ENCODE results near the gene PCDHGB4.
A peak's percentile ranks its signal among the peaks of the same experiment; 100 is the strongest.
"Not testable (repeated sequence)": the region's sequence is repeated elsewhere in the genome, so short reads cannot be mapped to it uniquely, and the experiment has no call there.

The PCDHGB4 gene

DNA sequence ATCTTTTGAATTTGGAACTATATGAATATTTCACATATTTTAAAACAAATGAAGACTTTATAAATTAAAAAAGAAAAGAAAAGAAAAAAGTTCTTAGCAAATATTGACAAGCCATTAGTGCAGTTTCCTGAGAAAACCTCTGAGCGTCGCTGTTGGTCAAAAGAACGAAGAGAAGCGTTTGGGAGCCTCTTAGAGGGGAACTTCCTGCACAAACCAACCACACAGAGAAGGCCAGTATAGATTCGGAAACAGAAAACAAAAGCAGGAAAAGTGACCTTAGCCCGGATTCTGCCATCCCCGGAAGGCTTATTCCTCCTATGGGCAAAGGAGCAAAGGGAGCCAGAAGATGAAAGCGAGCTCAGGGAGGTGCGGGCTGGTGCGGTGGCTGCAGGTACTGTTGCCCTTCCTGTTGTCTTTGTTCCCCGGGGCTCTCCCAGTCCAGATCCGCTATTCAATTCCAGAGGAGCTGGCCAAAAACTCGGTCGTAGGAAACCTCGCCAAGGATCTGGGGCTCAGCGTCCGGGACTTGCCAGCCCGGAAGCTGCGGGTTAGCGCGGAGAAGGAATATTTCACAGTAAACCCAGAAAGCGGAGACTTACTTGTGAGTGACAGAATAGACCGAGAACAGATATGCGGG, 27.6 kb upstream of the PCDHGB4 start, which contains the start of gene PCDHGB2:
PCDHGB2 (plus strand) TSS at position 205 of the 637 bp plus-strand sequence; CDS start at position 347, 142 bp downstream.
- H3K4me3 Mint-ChIP-seq: peak within 1 kb of the TSS; percentile 81
- peaks cover 67% of the 10 kb centered on the region for H3K27me3 Mint-ChIP-seq
- H3K36me3 Mint-ChIP-seq: peaks cover 24% of the 10 kb centered on the region
- H3K4me1 Mint-ChIP-seq: no peaks in the 10 kb centered on the region
- peaks cover 28% of the 10 kb centered on the region for H3K9me3 Mint-ChIP-seq
- H3K27ac Mint-ChIP-seq: peak within 1 kb of the TSS; percentile 48

DNA sequence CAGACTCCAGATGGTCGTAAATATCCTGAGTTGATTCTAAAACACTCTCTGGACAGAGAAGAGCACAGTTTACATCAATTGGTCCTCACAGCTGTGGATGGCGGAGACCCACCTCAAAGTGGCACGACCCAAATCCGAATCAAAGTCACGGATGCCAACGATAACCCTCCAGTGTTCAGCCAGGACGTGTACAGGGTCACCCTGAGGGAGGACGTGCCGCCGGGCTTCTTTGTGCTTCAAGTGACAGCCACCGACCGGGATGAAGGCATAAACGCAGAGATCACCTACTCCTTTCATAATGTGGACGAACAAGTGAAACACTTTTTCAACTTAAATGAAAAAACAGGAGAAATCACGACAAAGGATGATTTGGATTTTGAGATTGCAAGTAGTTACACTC, 26.8 kb upstream of the PCDHGB4 start:
- H3K36me3 Mint-ChIP-seq: peaks cover 31% of the 10 kb centered on the region
- H3K9me3 Mint-ChIP-seq: peaks cover 28% of the 10 kb centered on the region
- no peaks in the 10 kb centered on the region for H3K4me1 Mint-ChIP-seq
- peak overlapping the region; percentile 15 for H3K4me3 Mint-ChIP-seq
- peaks cover 72% of the 10 kb centered on the region for H3K27me3 Mint-ChIP-seq
- no peak overlapping the region for H3K27ac Mint-ChIP-seq

DNA sequence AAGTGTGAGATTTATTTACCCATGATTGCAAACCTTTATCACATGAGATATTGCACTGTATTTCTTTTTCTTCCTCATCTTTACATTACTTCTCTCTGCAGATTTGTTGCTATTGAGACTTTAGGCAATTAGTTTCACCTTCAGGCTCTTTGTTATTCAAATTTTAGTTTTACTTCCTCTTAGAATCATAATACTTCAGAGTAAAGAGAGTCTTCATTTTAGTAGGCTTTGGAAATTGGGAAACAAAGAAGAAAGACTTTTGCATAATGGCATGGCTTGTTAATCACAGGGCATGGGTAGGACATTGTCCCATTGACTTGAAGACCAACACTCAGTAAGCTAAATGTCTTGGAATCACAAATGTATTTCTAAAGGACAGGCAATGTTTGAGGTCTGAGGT, 24.8 kb upstream of the PCDHGB4 start:
- H3K27ac Mint-ChIP-seq: no peak overlapping the region
- H3K9me3 Mint-ChIP-seq: peaks cover 28% of the 10 kb centered on the region
- peaks cover 32% of the 10 kb centered on the region for H3K36me3 Mint-ChIP-seq
- no peaks in the 10 kb centered on the region for H3K4me1 Mint-ChIP-seq
- H3K4me3 Mint-ChIP-seq: no peak overlapping the region
- H3K27me3 Mint-ChIP-seq: peaks cover 70% of the 10 kb centered on the region

DNA sequence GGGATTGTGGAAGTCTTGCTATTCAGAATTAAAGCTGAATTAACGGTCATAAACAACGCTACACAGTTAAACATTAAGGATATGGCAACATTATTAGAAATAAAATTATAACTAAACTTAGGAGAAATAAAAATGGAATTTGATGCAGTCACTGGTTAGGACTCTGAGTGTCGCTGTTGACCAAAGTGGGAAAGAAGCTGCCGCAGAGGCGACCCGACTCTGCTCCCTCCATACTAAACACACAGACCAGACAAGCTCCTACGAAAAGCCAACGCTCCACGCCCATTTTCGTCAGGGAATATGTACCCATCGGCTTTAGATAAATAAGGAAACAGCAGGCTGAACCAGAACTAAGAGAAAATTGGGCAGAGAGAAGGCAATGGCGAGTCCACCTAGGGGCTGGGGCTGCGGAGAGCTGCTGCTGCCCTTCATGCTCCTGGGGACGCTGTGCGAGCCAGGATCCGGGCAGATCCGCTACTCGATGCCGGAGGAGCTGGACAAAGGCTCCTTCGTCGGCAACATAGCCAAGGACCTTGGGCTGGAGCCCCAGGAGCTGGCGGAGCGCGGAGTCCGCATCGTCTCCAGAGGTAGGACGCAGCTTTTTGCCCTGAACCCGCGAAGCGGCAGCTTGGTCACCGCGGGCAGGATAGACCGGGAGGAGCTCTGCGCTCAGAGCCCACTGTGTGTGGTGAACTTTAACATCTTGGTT, 23.4 kb upstream of the PCDHGB4 start, which contains the start of gene PCDHGA5:
PCDHGA5 (plus strand) TSS at position 211 of the 709 bp plus-strand sequence; CDS start at position 380, 169 bp downstream.
- Mint-ChIP-seq H3K4me1 (no peaks in the 10 kb centered on the region), H3K9me3 (peaks cover 23% of the 10 kb centered on the region), H3K27ac (no peak within 1 kb of the TSS)

DNA sequence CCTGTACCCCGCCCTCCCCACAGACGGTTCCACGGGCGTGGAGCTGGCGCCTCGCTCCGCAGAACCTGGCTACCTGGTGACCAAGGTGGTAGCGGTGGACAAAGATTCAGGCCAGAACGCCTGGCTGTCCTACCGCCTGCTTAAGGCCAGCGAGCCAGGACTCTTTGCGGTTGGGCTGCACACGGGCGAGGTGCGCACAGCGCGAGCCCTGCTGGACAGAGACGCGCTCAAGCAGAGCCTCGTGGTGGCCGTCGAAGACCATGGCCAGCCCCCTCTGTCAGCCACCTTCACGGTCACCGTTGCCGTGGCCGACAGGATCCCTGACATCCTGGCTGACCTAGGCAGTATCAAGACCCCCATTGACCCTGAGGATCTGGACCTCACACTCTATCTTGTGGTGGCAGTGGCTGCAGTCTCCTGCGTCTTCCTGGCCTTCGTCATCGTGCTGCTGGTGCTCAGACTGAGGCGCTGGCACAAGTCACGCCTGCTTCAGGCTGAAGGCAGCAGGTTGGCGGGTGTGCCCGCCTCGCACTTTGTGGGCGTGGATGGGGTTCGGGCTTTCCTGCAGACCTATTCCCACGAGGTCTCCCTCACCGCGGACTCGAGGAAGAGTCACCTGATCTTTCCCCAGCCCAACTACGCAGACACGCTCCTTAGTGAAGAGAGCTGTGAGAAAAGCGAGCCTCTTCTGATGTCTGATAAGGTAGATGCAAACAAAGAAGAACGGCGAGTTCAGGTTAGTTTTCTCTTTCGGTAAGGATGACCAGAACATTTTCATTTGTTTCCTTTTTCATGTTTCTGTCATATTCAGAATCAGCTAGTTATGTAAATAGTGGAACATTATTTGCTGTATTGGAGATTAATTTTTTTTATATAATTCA, 21.2 kb upstream of the PCDHGB4 start:
- no peak overlapping the region for H3K27ac Mint-ChIP-seq
- peaks cover 5% of the 10 kb centered on the region for H3K4me1 Mint-ChIP-seq
- no peak overlapping the region for H3K4me3 Mint-ChIP-seq
- H3K27me3 Mint-ChIP-seq: peaks cover 71% of the 10 kb centered on the region
- peaks cover 26% of the 10 kb centered on the region for H3K36me3 Mint-ChIP-seq
- peaks cover 26% of the 10 kb centered on the region for H3K9me3 Mint-ChIP-seq

More for the DNA sequence above, 23.4 kb upstream of the PCDHGB4 start, which contains the start of gene PCDHGA5:
- Mint-ChIP-seq H3K36me3 (peaks cover 29% of the 10 kb centered on the region), H3K4me3 (no peak within 1 kb of the TSS), H3K27me3 (peaks cover 71% of the 10 kb centered on the region)

DNA sequence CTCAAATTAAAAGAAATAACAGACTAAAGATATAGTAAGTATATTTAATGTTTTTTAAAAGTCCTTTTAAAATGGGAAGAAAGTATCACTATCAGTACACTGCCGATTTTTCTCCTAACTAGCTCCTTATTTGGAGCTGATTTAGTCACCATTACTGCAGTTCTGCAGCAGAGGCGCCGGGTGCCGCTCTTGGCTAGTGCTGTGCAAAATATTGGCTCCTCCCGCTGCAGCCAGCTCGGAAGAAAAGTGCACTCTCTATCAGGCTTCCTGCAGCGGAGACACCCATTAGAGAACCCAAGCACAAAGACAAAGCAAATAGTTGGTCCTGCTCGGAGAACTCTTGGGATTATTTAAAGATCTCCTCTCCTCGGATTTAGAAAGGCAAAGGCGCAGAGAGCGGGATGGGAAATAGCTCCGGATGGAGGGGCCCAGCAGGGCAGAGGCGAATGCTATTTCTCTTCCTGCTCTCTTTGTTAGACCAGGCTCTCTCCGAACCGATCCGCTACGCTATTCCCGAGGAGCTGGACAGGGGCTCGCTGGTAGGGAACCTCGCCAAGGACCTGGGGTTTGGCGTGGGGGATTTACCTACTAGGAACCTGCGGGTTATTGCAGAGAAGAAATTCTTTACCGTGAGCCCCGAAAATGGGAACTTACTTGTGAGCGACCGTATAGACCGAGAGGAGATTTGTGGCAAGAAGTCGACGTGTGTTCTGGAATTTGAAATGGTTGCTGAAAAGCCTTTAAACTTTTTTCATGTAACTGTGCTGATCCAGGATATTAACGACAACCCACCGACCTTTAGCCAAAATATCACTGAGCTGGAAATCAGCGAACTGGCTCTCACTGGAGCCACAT, 17.3 kb upstream of the PCDHGB4 start, which contains the start of gene PCDHGB3:
PCDHGB3 (plus strand) TSS at position 249 of the 855 bp plus-strand sequence; CDS start at position 402, 153 bp downstream.
- peaks cover 16% of the 10 kb centered on the region for H3K36me3 Mint-ChIP-seq
- peaks cover 63% of the 10 kb centered on the region for H3K27me3 Mint-ChIP-seq
- H3K9me3 Mint-ChIP-seq: peaks cover 10% of the 10 kb centered on the region
- peaks cover 5% of the 10 kb centered on the region for H3K4me1 Mint-ChIP-seq
- no peak within 1 kb of the TSS for H3K27ac Mint-ChIP-seq
- peak within 1 kb of the TSS; percentile 75 for H3K4me3 Mint-ChIP-seq

DNA sequence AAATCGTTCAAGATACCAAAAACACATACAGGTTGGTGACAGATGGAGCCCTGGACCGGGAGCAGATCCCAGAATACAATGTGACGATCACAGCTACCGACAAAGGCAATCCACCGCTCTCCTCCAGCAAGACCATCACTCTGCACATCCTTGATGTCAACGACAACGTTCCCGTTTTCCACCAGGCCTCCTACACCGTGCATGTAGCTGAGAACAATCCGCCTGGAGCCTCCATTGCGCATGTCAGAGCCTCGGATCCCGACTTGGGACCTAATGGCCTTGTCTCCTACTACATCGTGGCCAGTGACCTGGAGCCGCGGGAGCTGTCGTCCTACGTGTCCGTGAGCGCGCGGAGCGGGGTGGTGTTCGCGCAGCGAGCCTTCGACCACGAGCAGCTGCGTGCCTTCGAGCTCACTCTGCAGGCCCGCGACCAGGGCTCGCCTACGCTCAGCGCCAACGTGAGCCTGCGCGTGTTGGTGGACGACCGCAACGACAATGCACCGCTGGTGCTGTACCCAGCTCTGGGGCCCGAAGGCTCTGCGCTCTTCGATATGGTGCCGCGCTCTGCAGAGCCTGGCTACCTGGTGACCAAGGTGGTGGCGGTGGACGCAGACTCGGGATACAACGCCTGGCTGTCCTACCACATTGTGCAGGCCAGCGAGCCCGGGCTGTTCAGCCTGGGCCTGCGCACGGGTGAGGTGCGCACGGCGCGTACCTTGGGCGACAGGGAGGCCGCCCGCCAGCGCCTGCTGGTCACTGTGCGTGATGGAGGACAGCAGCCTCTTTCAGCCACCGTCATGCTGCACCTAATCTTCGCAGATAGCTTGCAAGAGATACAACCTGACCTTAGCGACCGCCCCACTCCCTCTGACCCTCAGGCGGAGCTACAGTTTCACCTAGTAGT, 15.7 kb upstream of the PCDHGB4 start:
- Mint-ChIP-seq H3K4me3 (no peak overlapping the region), H3K36me3 (peaks cover 15% of the 10 kb centered on the region), H3K4me1 (peaks cover 5% of the 10 kb centered on the region), H3K27ac (no peak overlapping the region), H3K27me3 (peaks cover 61% of the 10 kb centered on the region), H3K9me3 (peaks cover 10% of the 10 kb centered on the region)

DNA sequence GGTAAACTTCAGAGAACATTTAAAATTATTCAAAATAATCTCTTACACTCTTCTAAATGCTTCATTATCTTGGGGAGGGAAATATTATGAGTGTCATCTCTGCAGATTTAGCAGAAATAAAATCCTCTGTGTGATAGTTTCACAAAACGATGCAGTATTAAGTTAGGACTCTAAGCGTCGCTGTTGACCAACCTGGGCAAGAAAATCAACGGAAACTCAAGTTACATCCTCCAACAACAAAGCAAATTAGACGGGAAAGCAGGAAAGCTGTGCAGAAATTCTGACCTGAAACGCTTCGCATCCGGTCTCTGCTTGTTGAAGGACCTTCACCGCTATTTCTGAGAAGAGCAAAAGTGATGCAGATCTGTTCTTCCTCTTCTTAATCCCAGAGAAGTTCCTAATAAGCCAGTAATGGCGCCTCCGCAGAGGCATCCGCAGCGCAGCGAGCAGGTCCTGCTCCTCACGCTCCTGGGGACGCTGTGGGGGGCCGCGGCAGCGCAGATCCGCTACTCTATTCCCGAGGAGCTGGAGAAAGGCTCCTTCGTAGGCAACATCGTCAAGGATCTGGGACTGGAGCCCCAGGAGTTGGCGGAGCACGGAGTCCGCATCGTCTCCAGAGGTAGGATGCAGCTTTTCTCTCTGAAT, 13.7 kb upstream of the PCDHGB4 start, which contains the start of gene PCDHGA6:
PCDHGA6 (plus strand) TSS at position 219 of the 645 bp plus-strand sequence; CDS start at position 412, 193 bp downstream.
- H3K4me1 Mint-ChIP-seq: peaks cover 5% of the 10 kb centered on the region
- H3K36me3 Mint-ChIP-seq: peaks cover 16% of the 10 kb centered on the region
- H3K27me3 Mint-ChIP-seq: peaks cover 54% of the 10 kb centered on the region
- H3K27ac Mint-ChIP-seq: no peak within 1 kb of the TSS
- H3K9me3 Mint-ChIP-seq: peaks cover 13% of the 10 kb centered on the region
- H3K4me3 Mint-ChIP-seq: no peak within 1 kb of the TSS

DNA sequence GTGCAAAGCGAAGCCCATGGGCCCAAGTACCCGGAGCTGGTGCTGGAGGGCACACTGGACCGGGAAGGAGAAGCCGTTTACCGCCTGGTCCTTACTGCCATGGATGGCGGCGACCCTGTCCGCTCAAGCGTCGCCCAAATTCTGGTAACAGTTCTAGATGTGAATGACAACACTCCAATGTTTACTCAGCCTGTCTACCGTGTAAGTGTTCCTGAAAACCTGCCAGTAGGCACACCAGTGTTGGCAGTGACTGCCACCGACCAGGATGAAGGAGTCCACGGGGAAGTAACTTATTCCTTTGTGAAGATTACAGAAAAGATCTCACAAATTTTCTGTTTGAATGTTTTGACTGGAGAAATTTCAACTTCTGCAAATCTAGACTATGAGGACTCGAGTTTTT, 12.9 kb upstream of the PCDHGB4 start:
- Mint-ChIP-seq H3K36me3 (peaks cover 16% of the 10 kb centered on the region), H3K9me3 (peaks cover 13% of the 10 kb centered on the region), H3K4me1 (peaks cover 5% of the 10 kb centered on the region), H3K4me3 (no peak overlapping the region), H3K27ac (no peak overlapping the region), H3K27me3 (peaks cover 51% of the 10 kb centered on the region)

DNA sequence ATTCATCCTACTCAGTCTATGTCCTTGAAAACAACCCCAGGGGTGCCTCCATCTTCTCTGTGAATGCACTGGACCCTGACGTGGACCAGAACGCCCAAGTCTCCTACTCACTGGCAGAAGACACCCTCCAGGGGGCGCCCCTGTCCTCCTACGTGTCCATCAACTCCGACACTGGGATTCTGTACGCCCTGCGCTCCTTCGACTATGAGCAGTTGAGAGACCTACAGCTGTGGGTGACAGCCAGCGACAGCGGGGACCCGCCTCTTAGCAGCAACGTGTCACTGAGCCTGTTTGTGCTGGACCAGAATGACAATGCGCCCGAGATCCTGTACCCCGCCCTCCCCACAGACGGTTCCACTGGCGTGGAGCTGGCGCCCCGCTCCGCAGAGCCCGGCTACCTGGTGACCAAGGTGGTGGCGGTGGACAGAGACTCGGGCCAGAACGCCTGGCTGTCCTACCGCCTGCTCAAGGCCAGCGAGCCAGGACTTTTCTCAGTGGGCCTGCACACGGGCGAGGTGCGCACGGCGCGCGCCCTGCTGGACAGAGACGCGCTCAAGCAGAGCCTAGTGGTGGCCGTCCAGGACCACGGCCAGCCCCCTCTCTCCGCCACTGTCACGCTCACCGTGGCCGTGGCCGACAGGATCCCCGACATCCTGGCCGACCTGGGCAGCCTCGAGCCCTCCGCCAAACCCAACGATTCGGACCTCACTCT, 11.9 kb upstream of the PCDHGB4 start:
- Mint-ChIP-seq H3K27me3 (peaks cover 50% of the 10 kb centered on the region), H3K9me3 (peaks cover 13% of the 10 kb centered on the region), H3K36me3 (peaks cover 14% of the 10 kb centered on the region)
- not testable (repeated sequence) for H3K4me3 Mint-ChIP-seq, H3K27ac Mint-ChIP-seq, H3K4me1 Mint-ChIP-seq

DNA sequence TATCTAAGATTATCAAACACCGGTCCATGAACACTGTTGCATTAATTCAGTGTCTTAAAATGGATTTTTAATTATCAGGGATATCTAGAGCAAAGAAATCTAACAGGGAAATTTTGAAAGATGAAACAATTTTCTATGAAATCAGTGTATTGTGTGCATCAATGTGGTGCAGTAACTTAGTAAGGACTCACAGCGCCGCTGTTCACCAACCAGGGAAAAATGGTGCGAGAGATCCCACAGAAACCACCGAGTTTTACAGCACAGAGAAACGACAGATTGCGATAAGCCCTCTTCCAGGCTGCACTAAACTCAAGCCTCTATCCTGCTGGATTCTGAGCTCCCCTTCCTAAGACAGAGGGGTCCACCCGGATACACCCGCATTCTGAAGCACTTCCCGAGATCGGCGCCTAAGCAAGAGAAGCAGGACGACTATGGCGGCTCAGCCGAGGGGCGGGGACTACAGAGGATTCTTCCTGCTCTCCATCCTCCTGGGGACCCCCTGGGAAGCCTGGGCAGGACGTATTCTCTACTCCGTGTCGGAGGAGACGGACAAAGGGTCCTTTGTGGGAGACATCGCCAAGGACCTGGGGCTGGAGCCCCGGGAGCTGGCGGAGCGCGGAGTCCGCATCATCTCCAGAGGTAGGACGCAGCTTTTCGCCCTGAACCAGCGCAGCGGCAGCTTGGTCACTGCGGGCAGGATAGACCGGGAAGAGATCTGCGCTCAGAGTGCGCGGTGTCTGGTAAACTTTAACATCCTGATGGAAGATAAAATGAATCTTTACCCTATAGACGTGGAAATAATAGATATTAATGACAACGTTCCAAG, 4.8 kb upstream of the PCDHGB4 start, which contains the start of gene PCDHGA7:
PCDHGA7 (plus strand) TSS at position 274 of the 826 bp plus-strand sequence; CDS start at position 432, 158 bp downstream.
- Mint-ChIP-seq H3K9me3 (peaks cover 21% of the 10 kb centered on the region), H3K4me1 (no peaks in the 10 kb centered on the region), H3K4me3 (peak within 1 kb of the TSS; percentile 70), H3K27ac (no peak within 1 kb of the TSS), H3K36me3 (peaks cover 18% of the 10 kb centered on the region), H3K27me3 (peaks cover 59% of the 10 kb centered on the region)

DNA sequence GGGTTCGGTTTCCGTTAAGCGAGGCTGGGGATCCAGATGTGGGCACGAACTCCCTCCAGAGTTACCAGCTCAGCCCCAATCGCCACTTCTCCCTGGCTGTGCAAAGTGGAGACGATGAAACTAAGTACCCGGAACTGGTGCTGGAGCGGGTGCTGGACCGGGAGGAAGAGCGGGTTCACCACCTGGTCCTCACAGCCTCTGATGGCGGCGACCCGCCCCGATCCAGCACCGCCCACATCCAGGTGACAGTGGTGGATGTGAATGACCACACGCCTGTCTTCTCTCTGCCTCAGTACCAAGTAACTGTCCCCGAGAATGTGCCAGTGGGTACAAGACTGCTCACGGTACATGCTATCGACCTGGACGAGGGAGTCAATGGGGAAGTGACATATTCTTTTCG, 4.2 kb upstream of the PCDHGB4 start:
- H3K27me3 Mint-ChIP-seq: peaks cover 61% of the 10 kb centered on the region
- H3K9me3 Mint-ChIP-seq: peaks cover 22% of the 10 kb centered on the region

More for the DNA sequence above, 4.2 kb upstream of the PCDHGB4 start:
- peaks cover 19% of the 10 kb centered on the region for H3K36me3 Mint-ChIP-seq
- H3K27ac Mint-ChIP-seq: no peak overlapping the region
- H3K4me3 Mint-ChIP-seq: peak overlapping the region; percentile 70
- peaks cover under 1% of the 10 kb centered on the region for H3K4me1 Mint-ChIP-seq

Data from activated naive CD4-positive, alpha-beta T cell treated with anti-CD3 and anti-CD28 coated beads, Interleukin-2, amount 50 U/mL, for 24 hours (primary cell).